NOMO-1 (cell line): Measurements from ENCODE around the gene FUT6.
A peak's percentile ranks its signal among the peaks of the same experiment; 100 is the strongest.
"Not testable (repeated sequence)": the region's sequence is repeated elsewhere in the genome, so short reads cannot be mapped to it uniquely, and the experiment has no call there.

Experiments
- DNase-seq, 2 experiments: peaks; one replicate each; lab custom pipeline; 2025; ENCODE audit not compliant: unreplicated experiment in 2 of 2; lab: John Stamatoyannopoulos, UW

Gene FUT6

GRCh38 chr19:5857203-5858081 is 17.9 kb upstream of the FUT6 start:
- no peak for DNase-seq

- not testable (repeated sequence) for DNase-seq
Observed at GRCh38 chr19:5855151-5855550, 15.6 kb upstream of the FUT6 start.

GRCh38 chr19:5854121-5854520 is 14.6 kb upstream of the FUT6 start:
- DNase-seq, result not testable (repeated sequence)

- no peak for DNase-seq
Observed at GRCh38 chr19:5851302-5851701, 11.8 kb upstream of the FUT6 start, which contains the start of gene FUT3. Gene FUT3 (minus strand): TSS chr19:5851449.

- DNase-seq, result peak in 1 of 2 experiments; percentile 9
Observed at GRCh38 chr19:5850743-5851293, 11.3 kb upstream of the FUT6 start.

GRCh38 chr19:5850189-5850588 is 10.7 kb upstream of the FUT6 start:
- no peak for DNase-seq

- DNase-seq, result not testable (repeated sequence)
Observed at GRCh38 chr19:5848621-5849020, 9.1 kb upstream of the FUT6 start.

GRCh38 chr19:5847846-5848245 is 8.3 kb upstream of the FUT6 start:
- not testable (repeated sequence) for DNase-seq

- DNase-seq, result no peak
Observed at GRCh38 chr19:5844456-5845433, 5.2 kb upstream of the FUT6 start.

GRCh38 chr19:5843295-5843927 is 3.9 kb upstream of the FUT6 start:
- no peak for DNase-seq

- not testable (repeated sequence) for DNase-seq
Observed at GRCh38 chr19:5841735-5842111, 2.2 kb upstream of the FUT6 start.

GRCh38 chr19:5838353-5839064 is 993 bp downstream of the FUT6 start:
- DNase-seq, result no peak

GRCh38 chr19:5837761-5838352 is 1.6 kb downstream of the FUT6 start:
- DNase-seq, result no peak

- DNase-seq, result no peak
Observed at GRCh38 chr19:5832527-5833216, 6.8 kb downstream of the FUT6 start.

- no peak for DNase-seq
Observed at GRCh38 chr19:5832061-5832460, 7.4 kb downstream of the FUT6 start.

GRCh38 chr19:5831159-5831558 is 8.3 kb downstream of the FUT6 start:
- no peak for DNase-seq

- no peak for DNase-seq
Observed at GRCh38 chr19:5829567-5830310, 9.8 kb downstream of the FUT6 start.
